NCI-H2029 (cell line): ENCODE results near the gene USE1.
A peak's percentile ranks its signal among the peaks of the same experiment; 100 is the strongest.

Source experiments
- DNase-seq: peaks from one replicate; lab custom pipeline; 2025; lab: John Stamatoyannopoulos, UW

The USE1 gene

DNA sequence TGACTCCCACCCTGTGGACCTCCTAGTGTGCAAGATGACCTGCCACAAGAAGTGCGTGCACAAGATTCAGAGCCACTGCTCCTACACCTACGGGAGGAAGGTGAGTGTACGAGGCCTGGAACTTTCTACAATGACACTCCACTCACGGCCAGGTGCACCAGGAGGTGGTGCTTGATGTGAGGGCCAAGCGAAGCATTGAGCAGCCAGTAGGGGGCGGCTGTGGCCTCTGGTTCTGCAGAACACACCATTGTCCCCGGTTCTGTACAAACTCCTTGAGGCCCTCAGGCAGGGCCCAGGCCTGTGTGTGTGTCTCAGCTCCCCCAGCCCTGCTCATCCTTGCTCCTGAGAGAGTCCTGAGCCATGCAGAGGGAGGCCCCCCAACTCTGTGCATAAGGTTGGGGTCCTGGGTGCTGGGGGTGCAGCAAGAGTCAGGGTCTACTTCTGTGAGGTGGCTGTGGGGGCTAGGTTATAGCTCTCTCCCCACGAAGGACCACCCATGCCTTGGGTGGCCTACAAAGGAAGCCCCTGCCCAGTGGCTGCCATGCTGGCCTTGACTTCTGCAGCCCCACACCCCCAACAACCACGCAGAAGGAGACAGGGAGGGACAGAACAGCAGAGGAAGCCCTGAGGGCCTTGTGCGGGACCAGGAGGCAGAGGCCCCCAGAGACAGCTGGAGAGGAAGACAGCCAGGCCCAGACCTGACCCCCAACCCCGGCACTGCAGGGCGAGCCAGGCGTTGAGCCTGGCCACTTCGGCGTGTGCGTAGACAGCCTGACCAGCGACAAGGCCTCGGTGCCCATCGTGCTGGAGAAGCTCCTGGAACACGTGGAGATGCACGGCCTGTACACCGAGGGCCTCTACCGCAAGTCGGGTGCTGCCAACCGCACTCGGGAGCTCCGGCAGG is 9.7 kb upstream of the USE1 start:
- DNase-seq, result peak; percentile 32

DNA sequence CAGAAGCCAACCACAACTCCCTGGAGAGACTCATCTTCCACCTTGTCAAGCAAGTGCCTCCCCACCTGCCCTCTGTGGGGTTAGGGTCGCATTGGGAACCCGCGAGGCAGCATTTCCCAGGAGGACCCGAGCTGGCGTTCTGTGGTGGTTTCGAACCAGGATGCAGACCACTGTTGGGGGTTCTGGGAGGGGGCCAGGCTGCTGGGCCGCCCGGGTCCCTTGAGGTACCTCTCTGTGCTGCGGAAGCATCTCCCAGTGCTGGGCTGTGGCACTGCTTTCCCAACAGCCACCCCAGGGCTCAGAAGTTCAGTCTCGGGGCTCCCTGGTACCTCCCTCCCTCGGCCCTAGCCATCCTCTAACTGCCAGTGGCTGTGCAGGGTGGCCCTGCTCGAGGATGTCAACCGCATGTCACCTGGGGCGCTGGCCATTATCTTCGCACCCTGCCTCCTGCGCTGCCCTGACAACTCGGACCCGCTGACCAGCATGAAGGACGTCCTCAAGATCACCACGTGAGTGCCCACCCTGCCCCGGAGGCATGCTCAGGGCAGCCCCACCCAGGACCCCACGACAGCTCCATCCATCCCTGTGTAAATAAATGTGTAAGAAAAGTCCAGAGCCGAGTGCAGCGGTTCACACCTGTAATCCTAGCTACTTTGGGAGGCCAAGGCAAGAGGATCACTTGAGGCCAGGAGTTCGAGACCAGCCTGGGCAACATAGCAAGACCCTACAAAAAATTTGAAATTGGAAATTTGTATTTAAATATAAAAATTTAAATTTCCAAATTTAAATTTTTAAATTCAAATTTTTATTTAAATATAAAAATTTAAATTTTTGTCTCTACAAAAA is 8.2 kb upstream of the USE1 start:
- no peak for DNase-seq

DNA sequence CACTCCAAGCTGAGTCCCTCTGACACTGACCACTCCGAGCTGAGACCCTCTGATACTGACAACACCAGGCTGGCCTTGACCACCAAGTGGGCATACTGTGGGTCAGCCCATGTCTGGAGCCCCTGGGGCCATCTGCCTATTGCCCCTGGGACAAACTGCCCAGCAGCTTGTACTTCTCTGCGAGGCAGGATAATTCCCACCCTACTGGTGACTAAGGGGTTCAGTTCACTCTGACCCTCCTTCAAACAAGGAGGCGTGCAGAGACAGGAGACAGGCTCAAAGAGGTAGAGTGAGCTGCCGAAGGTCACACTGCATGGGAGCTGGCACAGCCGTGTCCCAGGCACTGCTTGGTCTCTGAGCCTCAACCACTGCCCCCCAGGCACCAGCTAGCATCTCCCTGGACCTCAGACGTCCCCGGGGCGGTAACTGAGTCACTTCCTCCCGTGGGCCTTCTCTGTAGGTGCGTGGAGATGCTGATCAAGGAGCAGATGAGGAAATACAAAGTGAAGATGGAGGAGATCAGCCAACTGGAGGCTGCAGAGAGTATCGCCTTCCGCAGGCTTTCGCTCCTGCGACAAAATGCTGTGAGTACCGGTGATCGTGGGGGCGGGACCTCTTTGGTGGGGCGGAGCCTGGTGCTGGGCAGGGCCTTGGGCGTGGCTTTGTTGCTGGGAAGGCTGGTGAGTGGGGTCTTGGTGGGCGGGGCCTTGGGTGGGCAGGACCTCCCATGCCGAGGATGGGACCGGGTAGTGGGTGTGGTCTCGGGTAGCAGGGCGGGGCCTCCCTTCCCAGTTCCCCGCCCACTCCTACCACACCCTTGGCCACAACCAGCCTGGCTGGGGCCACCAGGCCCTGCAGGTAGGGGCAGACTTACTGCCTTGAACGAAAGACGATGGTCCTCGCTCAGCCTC is 5.8 kb upstream of the USE1 start:
- peak; percentile 6 for DNase-seq

DNA sequence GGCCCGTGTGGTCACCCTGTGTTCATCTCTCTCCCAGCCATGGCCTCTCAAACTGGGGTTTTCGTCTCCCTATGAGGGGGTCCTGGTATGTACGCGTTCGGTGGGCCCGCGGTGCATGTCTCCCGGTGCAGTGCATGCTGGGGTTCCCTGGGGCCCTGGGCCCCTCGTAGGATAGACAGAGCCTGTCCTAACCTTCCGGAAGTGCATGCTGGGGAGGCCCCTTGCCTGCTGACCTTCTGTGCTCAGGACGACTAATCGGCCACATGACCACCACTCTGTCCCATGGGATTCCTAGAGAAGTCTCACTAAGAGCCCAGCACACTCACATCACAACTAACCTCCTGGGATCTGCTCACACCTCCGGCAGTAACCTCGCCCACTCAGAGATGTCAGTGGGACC is 4.9 kb upstream of the USE1 start:
- no peak for DNase-seq

DNA sequence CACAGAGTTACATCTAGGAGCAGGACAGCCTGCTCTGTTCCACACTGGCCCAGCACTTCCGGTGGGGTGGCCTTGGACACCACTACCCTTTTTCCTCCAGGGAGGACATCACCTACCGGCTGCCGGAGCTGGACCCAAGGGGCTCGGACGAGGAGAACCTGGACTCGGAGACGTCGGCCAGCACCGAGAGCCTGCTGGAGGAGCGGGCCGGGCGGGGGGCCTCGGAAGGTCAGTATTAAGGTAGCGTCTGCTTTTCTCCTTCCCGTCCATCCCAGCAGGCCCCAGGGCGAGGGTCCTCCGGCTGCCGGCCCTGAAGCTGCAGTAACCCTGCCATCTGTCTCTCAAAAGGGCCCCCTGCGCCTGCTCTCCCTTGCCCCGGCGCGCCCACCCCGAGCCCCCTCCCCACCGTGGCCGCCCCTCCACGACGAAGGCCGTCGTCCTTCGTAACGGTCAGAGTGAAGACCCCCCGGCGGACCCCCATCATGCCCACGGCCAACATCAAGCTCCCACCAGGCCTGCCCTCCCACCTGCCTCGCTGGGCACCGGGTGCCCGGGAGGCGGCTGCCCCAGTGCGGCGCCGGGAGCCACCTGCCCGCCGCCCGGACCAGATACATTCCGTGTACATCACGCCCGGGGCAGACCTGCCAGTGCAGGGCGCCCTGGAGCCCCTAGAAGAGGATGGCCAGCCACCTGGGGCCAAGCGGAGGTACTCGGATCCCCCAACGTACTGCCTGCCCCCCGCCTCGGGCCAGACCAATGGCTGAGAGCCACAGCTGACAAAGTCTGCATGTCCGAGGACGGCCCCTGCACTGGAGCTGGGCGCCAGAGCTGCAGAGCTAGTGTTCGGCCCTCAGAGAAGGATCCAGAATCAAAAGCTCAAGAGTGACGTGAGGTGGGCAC is 3.4 kb upstream of the USE1 start:
- no peak for DNase-seq

DNA sequence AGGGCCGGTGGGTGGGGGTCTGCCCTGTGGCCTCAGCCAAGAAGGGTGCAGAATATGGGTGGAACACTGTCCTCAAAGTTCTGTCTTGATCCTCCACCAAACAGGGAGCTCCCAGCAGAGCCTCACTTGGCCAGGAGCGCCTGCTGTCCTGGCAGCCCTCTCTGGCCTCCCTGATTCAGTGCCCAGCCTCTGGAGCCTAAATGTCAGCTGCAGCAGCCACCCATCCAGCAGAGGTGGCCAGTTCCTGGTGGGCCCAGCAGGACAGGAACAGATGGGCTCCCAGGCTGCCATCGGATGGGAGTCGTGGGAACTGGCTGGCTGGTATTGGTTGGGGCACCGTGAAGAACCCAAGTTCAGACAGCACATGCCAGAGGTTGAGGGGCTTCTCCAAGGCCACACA is 1.8 kb upstream of the USE1 start:
- no peak for DNase-seq

DNA sequence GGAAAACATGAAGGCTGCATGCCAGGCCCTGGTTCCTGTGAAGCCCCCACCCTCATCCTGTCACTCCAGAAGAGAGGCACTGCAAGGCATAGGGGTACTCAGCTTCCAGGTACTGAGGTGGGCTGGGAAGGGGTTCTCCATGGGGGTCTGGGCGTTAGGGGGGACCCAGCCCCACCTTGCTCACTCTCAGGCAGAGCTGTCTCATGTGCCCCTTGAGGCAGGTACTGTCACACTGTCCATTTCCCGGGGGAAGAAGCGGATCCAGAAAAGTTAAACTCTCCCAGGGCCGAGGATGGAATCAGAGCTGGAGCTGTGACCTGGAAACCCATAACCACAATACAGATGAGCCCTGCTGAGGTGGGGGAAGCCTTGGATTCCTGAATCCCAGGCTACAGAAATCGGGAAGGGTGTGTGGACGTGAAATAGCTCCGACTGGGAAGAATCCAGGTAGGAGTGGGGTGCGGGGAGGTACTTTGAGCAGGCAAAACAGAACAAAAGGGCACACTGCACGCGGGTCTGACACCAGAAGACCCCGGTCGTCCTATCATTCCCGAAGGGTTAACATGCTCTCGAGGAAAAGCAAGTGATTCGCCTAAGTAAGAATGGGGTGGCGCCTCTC is 540 bp upstream of the USE1 start:
- DNase-seq, result no peak

DNA sequence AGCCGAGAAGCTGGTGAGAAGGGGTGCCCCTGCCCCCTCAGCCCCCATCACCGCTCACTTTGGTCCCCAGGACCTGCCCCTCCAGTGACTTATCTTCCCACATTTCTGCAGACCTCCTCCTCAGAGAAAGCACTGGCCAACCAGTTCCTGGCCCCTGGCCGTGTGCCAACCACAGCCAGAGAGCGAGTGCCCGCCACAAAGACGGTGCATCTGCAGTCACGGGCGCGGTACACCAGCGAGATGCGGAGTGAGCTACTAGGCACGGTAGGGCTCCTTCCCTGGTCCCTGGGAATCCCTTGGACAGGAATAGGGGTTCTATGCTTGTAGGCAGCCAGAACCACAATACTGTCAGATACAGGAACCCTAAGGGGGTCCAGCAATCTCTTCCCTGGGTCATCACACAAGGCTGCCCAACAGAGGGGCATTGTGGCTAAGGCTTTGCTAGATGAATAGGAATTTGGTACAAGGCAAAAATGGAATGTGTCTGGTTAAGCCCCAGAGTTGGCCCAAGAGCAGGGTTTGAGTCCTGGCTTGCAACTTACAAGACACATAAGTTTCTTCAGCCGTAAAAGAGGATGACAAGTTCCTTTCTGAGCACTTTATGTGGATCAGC is 1.0 kb downstream of the USE1 start:
- DNase-seq, result peak; percentile 6

DNA sequence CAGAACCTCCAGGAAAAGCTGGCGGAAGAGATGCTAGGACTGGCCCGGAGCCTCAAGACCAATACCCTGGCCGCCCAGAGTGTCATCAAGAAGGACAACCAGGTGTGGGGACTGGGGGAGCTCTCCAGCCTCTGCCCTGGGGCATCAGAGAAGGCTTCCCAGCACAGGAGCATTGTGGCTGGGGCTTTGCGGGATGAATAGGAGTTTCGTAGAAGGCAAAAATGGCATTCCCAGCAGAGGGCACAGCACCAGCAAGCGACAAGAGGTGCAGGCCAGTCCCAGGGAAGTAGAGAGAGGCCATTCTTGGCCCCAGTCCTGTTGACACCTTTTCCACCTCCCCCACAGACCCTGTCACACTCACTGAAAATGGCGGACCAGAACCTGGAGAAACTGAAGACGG is 4.1 kb downstream of the USE1 start:
- no peak for DNase-seq

DNA sequence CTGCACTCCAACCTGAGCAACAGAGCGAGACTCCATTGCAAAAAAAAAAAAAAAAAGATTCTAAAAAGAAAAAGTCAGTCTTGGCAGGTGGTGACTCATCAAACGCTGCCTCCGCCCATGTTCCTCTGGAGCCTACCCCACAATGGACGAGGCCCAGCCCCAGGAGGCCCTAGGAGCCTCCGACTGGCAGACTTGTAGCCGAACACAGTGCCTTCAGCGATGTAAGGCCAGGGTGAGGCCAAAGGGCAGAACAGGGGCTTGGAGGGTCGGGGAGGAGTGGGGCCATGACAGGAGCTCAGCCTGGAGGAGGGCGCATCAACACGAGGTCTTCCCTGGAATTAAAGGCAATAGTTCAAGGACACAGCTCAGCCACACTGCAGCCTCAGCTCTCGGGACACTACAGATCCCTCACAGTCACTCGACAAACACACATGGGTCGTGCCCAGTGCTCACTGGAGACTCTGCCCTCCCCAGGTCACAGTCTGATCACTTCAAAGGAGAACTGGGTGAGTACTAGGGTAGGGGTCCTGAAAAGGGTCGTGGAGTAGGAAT is 5.1 kb downstream of the USE1 start:
- no peak for DNase-seq

DNA sequence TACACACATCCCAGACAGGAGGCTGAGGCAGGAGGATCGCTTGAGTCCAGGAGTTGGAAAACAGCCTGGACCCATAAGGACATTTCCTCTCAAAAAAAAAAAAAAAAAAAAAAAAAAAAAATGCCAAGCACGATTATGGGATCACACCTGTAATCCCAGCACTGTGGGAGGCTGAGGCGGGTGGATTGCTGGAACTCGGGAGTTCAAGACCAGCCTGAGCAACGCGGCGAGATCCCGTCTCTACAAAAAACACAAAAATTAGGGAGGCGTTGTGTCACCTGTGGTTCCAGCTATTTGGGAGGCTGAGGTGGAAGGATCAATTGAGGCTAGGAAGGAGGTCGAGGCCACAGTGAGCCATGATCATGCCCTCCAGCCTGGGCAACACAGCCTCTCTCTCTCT is 9.9 kb downstream of the USE1 start:
- no peak for DNase-seq

DNA sequence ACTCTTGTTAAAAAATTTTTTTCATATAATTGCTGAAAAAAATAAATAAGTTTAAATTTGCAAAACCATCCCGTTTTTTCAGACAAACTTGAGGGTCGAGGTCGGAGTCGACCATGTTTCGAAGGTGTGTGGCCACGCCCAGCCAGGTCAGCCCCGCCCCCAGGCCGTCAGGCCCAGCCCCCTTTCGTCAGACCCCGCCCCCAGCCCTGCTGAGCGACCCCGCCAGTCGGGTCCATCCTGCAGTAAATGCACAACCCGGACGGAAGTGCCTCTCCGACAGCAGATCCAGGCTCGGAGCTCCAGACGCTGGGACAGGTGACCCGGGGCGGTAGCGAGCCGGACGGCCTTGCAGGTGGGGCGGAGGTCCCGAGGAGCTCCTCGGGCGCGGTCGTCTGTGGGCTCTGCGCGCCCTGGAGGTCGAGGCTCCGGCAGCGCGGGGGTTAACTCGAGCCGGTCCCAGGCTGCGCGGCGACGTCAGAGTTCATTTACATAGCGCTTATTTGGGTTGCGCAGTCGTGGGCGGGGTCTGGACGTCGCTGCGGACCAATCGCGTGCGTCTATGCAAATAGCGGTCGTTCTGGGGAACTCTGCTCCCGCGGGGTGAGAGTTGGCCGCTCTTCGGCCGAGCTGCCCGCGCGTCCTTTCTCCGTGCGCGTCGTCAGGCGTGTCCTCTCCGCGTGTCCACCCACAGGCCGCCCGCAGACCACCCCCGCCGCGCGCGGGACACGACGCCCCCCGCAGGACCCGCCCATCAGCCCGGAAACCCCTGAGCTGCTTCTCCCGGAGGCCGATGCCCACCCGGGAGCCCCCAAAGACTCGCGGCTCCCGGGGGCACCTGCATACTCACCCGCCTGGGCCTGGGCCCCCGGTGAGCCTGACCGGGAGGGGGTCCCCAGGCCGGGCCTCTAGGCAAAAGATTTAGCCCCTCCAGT is 11.1 kb downstream of the USE1 start, which contains the start of gene OCEL1:
Gene OCEL1 (plus strand): TSS at position 225 of the 932 bp plus-strand sequence. CDS start 22 bp downstream, at position 247.
- peak; percentile 96 for DNase-seq

DNA sequence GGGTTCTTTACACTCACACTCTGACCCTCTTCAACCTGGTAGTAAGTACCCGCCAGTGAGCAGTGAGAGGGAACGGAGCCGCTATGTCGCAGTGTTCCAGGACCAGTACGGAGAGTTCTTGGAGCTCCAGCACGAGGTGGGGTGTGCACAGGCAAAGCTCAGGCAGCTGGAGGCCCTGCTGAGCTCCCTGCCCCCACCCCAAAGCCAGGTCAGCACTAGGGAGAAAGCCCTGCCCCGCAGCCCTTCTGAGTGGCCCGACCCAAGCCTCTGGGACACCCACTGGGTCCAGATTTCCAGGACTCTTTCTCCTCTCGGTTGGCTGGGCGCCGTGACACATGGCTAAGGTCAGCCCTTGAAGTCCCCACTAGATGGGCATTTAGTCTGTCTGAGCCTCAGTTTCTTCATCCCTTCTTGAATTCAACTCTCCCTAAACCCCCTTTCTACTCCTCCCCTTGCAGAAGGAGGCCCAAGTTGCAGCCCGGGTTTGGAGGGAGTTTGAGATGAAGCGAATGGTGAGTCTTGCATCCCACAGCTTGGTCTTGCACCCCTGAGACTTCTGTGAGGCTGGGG is 12.7 kb downstream of the USE1 start:
- no peak for DNase-seq

DNA sequence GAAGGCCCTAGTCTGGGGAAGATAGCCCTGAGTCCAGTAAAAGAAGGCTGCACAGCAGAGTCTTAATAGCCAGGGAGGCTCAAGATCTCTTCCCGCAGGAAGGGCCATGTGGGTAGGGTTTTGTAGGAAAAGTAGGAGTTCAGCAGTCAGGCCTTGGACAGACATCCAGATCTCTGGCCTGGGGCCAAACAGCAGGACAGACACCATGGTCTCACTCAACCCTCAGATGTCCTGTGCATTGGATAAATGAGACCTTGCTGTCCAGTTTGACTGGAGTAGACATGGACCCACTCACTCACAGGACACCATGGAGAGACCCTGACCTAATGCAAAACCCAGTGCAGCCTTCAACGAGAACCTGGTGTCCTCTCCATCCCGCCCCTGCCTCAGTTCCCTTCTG is 14.7 kb downstream of the USE1 start:
- DNase-seq, result no peak

DNA sequence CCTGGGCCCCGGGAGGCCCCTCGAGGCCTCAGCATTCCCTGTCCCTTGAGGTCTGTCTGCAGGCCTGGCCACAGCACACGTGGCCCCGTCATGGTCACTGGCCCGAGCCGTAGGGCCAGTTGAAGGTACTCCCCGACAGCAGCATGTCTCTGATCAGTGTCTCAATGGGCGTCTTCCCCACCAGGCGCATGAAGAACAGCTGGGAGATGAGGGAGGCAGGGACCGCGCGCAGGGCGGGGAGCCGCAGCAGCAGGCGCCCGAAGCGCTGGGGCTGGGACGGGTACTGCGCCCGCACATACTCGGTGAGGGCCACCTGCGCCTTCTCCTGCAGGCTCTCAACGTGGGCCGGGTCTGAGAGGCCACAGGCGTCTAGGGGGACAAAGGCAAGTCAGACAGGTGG is 17.1 kb downstream of the USE1 start:
- DNase-seq, result no peak

DNA sequence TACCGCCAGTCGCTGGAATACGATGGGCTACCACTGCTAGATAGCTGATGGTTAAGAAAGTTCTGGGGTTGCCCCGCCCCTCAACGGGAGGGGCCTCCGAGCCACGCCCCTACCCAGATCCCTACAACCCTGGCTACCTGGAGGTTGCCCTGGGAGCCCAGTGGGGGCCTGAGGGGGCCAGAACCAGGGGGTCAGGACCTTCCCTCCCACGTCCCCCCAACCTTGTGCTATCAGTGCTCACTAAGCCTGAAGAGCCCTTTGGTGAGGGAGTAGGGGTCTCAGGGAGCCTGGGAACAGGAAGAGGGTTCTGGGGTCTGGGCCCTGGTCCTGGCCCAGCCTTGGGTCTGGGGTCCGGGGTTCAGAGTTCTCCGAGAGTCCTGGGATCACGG is 19.7 kb downstream of the USE1 start:
- peak; percentile 35 for DNase-seq

DNA sequence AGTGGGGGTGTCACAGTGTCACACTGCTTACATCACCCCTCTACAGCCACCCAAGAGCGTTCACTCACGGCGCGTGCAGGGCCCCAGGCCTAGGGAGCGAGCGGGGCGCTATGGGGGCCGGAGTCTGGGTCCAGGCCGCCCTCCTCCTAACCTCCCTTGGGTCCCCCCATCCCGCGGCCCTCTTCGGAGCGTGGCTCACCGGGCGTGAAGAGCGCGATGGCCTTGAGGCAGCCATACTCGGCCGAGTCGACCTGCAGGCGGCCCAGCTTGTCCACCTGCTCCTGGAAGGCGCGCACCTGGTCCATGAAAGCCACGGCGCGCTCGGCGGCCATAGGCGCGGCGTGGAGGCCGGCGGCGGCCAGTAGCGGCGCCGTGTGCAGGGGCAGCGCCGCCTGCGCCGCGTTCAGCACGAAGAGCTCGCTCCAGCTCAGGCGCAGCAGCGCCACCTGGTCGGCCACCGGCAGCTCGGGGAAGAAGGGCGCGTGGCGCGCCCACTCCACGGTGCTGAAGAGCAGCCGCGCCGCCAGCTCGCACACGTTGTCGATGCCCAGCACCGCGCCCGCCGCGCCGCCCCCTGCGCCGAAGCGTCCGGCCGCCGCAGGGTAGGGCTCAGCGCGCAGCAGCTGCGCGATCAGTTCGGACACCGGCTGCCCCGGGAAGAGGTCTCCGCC is 20.3 kb downstream of the USE1 start:
- peak; percentile 59 for DNase-seq
